ENCODE data around the gene FARS2.

DNA sequence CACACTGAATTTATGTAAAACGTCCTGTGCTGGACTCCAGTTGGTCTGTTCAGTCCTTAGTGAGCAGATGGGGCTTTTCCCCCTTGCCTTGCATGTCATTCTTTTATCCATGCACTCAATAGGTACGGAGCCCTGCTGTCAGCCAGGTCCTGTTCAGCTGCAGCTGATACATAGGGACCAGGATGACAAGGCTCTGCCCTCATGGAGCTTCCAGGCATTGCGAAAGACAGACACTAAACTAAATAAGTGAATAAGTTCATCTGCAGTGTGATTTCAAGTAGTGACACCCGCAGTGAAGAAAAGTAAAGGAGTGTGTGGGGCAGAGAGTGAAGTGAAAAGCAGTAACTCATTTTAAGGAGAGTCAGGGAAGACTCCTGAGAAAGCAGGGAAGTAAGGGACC lies 421.2 kb downstream of the FARS2 start:
- TF ChIP-seq, protein P1, sequence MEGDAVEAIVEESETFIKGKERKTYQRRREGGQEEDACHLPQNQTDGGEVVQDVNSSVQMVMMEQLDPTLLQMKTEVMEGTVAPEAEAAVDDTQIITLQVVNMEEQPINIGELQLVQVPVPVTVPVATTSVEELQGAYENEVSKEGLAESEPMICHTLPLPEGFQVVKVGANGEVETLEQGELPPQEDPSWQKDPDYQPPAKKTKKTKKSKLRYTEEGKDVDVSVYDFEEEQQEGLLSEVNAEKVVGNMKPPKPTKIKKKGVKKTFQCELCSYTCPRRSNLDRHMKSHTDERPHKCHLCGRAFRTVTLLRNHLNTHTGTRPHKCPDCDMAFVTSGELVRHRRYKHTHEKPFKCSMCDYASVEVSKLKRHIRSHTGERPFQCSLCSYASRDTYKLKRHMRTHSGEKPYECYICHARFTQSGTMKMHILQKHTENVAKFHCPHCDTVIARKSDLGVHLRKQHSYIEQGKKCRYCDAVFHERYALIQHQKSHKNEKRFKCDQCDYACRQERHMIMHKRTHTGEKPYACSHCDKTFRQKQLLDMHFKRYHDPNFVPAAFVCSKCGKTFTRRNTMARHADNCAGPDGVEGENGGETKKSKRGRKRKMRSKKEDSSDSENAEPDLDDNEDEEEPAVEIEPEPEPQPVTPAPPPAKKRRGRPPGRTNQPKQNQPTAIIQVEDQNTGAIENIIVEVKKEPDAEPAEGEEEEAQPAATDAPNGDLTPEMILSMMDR (IDR thresholded peaks at IDR 0.05; ENCODE audit: extremely low read depth in 1 of 2, insufficient read depth in 1 of 2, low read depth in 1 of 2, low read length in 2 of 2) = no peak
- TF ChIP-seq POLR2A (IDR thresholded peaks at IDR 0.05; ENCODE audit: low read depth, low read length) = no peak
